HG03045 (cell line): ENCODE results near the gene HPDL.
A peak's percentile ranks its signal among the peaks of the same experiment; 100 is the strongest.

Experiments
- ATAC-seq: cut with Tn5 transposase; IDR thresholded peaks from one replicate; pipeline ENCODE4 v1.9.1; 2021; ENCODE audit warnings: mild to moderate bottlenecking, moderate library complexity; ENCODE audit not compliant: unreplicated experiment

The HPDL gene

GRCh38 chr1:45322486-45323040 is 4.1 kb upstream of the HPDL start:
- no peak for ATAC-seq

DNA sequence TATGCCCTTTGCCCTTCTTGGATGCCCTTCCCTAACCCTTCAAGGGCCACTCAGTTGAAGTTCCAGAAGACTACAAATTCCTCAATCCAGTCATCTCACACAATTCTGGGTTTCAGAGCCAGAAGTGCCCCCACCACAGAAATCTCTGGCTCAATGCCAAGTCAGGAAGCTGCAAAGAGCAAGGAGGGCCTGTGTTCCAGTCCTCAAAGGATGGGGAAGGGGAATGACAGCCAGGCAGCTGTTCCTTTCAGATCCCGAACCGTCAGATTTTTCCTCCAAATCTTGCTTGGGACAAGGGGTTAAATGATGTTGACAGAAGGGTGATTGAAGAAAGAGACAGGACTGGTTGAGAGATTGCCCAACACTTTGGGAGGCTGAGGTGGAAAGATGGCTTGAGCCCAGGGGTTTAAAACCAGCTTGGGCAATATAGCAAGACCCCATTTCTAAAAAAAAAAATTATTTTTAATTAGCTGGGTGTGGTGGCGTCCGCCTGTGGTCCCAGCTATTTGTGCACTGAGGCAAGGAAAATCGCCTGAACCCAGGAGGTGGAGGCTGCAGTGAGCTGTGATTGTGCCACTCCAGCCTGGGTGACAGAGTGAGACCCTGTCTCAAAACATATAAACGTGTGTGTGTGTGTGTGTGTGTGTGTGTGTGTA is 716 bp upstream of the HPDL start:
- ATAC-seq, result no peak

- ATAC-seq, result no peak
These were observed 1.2 kb downstream of the HPDL start for GRCh38 chr1:45327644-45328515.

DNA sequence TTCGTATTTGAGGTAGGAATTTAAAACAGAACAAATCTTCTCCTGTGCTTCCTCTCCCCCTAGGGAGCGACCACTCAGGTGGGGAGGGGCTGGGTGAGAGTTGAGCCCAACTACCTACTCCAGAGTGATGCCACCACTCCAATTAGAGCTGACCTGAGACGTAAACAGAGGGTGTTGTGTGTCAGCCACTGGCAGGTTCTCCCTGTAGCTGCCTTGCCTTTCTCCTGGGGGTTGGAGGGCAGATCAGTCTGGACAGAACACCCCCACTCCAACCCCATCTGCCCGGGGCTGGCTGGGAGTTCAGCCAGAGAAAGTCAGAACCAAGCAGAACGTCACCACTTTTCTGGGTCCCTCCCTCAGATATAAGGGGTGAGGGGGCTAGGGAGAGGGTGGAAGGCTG is 2.0 kb downstream of the HPDL start:
- no peak for ATAC-seq

DNA sequence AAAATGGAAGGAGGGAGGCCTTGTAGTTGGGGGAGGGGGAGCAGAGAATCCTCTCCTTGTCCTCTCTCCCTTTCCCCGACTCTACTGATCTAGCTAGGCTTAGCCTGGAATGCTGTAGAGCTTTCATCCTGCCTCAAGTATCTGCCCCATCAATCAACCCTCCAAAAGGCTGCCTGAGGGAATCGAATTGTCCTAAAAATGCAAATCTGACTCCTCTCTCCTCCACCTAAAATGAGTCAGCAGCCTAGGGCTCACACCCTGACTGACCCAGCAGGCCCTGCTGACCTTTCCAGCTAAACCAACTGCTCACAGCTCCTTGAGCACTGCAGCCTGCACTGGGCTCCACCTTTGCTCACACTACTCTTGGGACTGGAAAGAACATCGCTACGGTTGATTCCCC is 2.8 kb downstream of the HPDL start:
- ATAC-seq, result no peak

GRCh38 chr1:45331436-45332345 is 5.0 kb downstream of the HPDL start:
- no peak for ATAC-seq

DNA sequence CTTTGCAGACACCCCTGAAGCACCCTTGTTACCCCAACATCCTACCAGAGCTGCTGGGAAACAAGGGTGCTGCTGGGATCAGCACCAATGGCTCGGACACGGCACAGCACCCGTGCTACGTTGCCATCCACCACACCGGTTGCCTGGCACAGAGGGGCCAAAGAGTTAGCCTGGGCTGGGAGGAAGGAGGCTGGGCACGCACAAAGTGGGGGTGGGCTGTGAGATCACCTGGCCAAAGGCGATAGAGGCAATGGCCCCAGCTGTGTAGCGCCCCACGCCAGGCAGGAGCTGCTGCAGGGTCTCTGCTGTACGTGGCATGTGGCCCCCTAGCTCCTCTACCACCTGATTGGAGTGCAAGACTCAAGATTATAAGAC is 5.6 kb downstream of the HPDL start:
- no peak for ATAC-seq

GRCh38 chr1:45334308-45335245 is 7.9 kb downstream of the HPDL start:
- no peak for ATAC-seq

- no peak for ATAC-seq
These were observed 9.2 kb downstream of the HPDL start for GRCh38 chr1:45335855-45336324.

DNA sequence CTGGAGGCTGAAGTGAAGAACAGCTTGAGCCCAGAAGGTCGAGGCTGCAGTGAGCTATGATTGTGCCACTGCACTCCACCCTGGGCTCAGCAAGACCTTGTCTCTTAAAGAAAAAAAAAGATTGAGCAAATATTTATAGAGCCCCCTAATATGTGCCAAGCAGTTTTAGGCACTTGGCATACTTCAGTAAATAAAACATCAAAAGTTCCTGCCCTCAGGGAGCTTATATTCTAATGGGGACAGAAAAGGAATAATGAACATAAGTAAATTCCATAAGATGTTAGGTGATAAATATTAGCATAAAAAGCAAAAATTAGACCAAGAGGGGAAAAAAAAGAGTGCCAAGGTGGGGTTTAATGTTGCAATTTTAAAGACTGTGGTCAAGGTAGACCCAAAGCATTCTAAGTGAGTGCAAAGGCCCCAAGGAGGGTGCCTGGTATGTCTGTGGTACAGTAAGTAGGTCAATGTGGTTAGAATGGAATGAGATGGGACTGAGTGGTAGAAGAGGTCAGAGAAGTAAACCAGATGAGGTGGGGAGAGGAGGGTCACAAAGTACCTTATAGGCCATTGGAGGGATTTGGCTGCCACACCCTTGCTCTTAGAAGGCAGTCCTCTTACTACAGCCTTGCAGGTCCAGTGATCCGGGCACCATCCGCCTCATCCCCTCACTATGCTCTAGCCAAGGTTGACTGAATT is 11.1 kb downstream of the HPDL start:
- ATAC-seq, result no peak

GRCh38 chr1:45339789-45340558 is 13.3 kb downstream of the HPDL start, which contains the start of the genes MUTYH and TOE1:
MUTYH (minus strand) TSS chr1:45340440; CDS start chr1:45334505, 5,935 bp downstream.
TOE1 (plus strand) TSS chr1:45340170; CDS start chr1:45340253, 83 bp downstream.
- ATAC-seq, result peak; percentile 85

DNA sequence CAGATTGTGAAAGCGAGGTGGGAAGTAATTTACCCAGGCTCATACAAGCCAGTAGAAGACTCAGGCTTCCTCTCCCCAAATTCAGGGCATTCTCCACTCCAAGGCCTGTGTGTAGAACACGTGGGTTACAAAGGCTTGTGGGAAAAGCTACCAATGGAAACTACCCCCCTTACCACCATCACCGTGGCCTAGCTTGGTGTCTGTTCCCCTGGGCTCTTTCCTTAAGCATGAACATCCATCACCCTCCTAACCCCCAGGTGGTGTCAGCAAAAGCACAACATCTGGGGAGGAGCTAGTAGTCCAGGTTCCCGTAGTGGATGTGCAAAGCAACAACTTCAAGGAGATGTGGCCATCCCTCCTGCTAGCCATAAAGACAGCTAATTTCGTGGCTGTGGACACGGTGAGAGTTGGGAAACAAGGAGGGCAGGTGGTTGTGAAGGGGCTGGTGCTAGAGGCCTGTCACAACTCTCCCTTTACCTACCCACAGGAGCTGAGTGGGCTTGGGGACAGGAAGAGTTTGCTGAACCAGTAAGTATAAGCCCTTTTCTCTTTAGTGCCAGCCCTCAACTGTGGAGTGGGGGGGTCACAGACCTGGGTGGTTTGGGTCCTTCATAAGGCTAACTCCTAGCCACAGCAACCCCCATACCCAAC is 14.2 kb downstream of the HPDL start:
- ATAC-seq, result no peak

DNA sequence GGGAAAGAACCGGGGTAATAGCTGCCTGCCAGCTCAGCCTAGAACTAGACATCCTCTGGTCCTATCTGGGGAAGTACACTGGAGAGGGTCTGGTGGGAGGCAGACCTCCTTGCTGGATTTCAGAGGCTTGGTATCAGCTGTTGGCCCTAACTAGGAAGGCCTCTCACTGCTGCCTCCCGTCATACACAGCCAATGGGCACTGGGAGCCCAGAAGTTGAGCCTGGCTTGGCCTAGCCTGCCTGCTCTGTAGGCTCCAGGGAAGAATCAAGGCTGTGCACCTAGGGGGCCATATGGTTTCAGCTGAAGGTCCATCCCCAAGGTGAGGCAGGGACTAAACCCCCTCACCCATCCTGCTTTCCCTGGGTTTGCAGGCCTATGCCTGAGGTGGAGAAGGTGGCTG is 17.8 kb downstream of the HPDL start:
- no peak for ATAC-seq

DNA sequence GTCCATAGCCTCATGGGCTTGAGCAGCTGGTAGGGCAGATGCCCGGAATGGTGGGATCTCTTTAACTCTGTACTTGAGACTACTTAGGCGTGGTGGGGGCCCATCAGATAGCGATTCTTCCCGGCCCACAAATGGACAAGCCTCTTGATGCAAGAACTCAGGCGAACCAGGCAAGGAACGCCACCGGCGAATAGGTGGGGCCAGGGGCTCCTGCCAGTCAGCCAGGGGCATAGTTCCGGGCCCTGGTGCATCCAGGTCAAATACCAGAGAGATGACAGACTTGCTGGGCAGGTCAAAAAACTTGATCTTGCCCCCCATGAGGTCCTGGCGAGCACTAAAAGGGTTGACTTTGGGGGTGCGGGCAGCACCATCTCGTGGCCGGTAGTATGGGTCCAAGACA is 18.3 kb downstream of the HPDL start:
- ATAC-seq, result no peak

DNA sequence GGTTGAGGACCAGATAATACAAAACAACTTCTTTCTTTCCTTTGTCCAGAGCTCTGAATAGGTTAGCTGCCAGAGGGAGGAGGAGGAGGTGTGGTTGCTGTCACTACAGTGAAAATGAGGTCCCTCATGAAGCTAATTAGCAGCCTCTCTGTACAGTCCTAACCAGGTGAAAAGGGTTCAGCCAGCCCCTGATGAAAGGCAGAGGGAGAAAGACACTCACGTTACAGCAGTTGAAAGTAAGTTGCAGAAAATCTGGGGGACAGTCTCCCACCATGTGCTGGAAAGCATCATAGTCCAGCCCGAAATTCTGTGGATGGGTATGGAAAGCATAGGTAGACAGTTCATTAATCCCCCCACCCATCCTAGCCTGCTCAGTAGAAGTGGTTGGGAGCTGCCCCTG is 19.8 kb downstream of the HPDL start:
- no peak for ATAC-seq

DNA sequence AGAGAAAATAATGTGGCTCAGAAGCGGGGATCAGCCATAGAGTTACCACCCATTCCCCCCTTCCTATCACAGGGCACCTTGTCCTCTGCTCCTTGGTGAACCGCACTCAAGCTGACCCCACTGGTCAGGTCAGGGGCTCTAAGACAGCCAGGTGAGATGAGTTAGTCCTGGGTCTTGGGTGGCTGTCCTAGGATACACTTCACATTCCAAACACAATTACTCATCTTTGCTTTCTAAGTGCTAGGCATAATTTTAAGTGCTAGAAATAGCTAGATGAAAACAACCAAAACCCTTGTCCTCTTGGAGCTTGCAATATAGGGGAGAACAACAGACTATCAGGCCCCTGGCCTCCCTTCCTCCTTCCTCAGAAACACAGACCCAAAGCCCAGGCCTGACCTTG is 21.3 kb downstream of the HPDL start:
- ATAC-seq, result no peak

DNA sequence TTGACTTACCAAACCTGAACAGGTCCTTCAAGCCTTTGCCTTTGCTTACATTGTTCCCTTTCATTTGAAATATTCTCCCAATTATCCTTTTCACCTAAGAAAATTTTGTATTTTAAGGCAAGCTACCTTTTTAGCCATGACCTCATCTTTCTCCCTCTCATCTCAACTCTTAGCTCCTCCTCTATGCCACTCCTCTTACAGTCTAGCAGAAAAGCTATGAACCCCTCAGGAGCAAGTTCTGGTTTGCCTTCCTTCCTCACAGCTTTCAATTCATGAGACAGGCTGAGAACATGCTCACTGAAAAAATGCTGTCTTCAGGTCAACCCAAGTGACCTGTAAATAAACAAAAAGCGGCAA is 21.9 kb downstream of the HPDL start:
- no peak for ATAC-seq
